GM13976 (cell line): Measurements from ENCODE around the gene GLYATL1.

Source experiments
- DNase-seq: peaks from one replicate; pipeline ENCODE4 v3.0.0; 2012; ENCODE audit warnings: low spot score
- in situ Hi-C: fragments of 300-500 bp; cut with MboI; formaldehyde crosslinking; loops from one replicate; pipeline ENCODE4 v1.12.0; 2022; ENCODE audit warnings: low sequenced_read_pairs, mixed read lengths, inconsistent platforms; ENCODE audit not compliant: unreplicated experiment
- TF ChIP-seq, protein P1 (sequence below): IDR thresholded peaks from 2 replicates; pipeline ENCODE4 v1.5.1; 2012; ENCODE audit warnings: borderline replicate concordance, mild to moderate bottlenecking; ENCODE audit not compliant: insufficient read depth; ENCODE audit errors: extremely low read depth, missing control alignments, control extremely low read depth

The GLYATL1 gene

DNA sequence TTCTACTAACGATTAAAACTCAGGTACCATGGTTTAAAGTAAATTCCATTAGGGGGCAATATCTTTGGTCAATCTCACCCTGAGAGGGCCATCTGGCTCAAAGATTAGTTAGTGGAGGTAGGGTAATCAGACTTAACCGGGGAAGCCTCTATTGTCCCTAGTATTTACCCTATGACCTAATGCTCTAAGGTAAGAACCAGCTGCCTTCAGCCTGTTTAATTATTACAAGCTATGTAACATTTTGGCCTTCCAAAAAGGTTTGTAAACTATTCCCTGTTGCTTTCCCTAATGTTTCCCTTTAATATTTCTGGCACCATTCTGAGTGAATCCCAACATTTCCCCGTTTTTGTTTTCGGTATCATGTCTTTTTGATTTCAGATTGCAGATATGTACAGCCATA, 15.1 kb upstream of the GLYATL1 start:
- TF ChIP-seq, protein P1, sequence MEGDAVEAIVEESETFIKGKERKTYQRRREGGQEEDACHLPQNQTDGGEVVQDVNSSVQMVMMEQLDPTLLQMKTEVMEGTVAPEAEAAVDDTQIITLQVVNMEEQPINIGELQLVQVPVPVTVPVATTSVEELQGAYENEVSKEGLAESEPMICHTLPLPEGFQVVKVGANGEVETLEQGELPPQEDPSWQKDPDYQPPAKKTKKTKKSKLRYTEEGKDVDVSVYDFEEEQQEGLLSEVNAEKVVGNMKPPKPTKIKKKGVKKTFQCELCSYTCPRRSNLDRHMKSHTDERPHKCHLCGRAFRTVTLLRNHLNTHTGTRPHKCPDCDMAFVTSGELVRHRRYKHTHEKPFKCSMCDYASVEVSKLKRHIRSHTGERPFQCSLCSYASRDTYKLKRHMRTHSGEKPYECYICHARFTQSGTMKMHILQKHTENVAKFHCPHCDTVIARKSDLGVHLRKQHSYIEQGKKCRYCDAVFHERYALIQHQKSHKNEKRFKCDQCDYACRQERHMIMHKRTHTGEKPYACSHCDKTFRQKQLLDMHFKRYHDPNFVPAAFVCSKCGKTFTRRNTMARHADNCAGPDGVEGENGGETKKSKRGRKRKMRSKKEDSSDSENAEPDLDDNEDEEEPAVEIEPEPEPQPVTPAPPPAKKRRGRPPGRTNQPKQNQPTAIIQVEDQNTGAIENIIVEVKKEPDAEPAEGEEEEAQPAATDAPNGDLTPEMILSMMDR: no peak
- in situ Hi-C loops: no loop called here
- no peak for DNase-seq

DNA sequence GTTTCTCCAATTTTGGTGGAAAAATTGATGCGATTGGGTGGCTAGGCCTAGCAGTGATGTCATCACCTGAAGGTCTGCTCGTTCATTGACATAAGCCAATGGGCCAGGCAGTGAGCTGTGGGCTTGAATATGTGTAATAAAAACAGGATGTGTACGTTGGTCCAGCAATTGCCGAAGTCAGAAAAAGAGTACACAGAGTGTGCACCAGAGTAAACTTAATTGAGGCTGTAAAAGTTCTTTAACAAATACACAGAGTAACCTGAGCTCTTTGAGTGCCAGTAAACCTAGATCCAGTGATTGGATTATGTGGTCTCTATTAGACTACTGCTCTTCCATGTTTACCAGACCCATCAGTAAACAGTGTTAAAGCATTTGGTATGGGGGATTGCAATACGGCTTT, 13.0 kb upstream of the GLYATL1 start:
- TF ChIP-seq, protein P1: no peak
- DNase-seq: no peak
- in situ Hi-C loops: no loop called here

DNA sequence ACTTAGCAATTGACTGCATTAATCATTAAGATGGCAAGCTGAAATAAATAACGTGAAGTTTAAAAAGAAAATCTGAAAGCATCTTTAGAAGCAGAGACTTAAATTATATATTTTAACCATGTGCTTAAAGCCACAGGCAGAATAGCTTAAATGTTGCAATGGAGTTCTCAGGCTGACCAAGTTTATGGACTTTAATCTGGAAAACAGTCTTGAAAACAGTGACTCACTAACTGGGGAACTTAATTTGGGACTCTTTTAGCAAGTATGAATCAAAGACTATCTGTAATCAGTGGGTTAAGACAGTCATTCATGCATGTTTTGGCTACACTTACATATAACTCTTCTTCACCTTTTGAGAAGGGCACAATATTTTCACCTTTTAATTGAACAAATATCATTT, 12.6 kb upstream of the GLYATL1 start:
- in situ Hi-C loops: no loop called here
- no peak for DNase-seq

DNA sequence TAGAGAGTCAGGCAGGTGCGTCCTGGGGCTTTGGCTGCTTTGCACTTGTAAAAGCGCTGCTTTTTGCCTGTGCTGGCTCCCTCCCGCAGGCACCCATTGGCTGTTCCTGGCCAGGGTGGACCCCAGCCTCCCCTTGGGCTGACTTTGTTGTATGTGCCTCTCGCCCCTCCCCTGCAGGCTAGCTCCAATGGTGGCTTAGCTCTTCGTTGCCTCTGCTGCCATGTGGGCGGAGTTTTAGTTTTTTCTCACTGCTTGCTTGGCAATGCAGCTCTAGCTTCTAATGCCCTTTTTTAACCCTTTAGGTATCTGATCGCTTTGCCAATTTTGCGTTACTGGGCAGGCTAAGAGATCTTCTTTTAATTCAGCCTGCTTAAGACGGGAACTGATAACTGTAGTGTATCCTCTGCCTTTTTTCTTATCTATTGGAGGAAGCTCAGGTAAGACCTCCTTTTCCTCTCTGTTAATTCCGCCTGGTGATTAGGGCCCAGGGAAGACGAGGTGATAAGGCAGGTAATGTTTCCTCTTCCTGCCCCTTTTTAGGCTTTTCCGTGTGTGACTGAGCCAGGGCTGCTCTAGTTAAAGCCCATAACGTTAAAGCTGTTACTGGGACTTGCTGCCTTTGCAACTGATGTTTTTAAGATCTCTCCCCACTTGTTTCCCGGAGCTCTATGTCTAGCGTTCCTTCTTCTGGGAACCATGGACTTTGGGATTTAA, 11.7 kb upstream of the GLYATL1 start:
- TF ChIP-seq, protein P1: no peak
- DNase-seq: no peak
- in situ Hi-C loops: no loop called here

More for the DNA sequence above, 12.6 kb upstream of the GLYATL1 start:
- TF ChIP-seq, protein P1: no peak

DNA sequence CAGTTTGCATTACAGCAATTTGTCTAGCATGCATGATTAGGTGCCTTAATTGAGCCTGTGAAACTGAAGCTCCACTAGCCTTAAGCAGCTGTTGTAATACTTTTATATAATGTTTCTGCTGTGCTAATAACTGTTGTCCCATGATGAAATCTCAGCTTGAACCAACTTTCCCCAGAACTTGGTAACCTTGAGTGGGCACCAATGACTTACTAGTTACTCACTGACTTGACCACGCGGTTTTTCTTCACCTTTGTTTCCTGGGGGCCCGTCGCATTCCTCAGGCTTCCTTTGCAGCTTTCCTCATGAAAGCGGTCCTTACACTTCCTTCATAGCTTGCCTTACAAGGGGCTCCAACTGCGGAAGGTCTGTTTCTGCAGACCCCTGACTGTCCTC, 11.2 kb upstream of the GLYATL1 start:
- no peak for DNase-seq
- in situ Hi-C loops: no loop called here
- TF ChIP-seq, protein P1: no peak

DNA sequence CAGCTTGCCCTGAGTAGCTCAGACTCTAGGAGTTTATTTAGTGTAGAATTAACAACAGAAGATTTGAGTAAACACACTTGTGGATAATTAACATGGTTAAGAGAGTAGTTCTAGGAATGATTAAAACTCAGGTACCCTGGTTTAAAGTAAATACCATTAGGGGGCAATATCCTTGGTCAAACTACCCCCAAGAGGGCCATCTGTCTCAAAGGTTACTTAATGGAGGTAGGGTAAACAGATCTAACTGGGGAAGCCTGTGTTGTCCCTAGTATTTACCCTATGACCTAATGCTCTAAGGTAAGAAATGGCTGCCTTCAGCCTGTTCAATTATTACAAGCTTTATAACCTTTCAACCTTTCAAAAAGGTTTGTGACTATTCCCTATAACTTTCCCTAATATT, 10.6 kb upstream of the GLYATL1 start:
- in situ Hi-C loops: no loop called here
- no peak for DNase-seq
- TF ChIP-seq, protein P1: no peak
